Measurements from ENCODE around the gene EPHA3. TPM values are rescaled to one million over a fixed set of nuclear protein-coding genes. Genes with fewer than 3 reads are reported as not detected.

EPHA3 gene
- total RNA-seq, 4 donors from 2014 or later, result 2.3 to 4.6 (median 2.4) TPM; not detected in 1

DNA sequence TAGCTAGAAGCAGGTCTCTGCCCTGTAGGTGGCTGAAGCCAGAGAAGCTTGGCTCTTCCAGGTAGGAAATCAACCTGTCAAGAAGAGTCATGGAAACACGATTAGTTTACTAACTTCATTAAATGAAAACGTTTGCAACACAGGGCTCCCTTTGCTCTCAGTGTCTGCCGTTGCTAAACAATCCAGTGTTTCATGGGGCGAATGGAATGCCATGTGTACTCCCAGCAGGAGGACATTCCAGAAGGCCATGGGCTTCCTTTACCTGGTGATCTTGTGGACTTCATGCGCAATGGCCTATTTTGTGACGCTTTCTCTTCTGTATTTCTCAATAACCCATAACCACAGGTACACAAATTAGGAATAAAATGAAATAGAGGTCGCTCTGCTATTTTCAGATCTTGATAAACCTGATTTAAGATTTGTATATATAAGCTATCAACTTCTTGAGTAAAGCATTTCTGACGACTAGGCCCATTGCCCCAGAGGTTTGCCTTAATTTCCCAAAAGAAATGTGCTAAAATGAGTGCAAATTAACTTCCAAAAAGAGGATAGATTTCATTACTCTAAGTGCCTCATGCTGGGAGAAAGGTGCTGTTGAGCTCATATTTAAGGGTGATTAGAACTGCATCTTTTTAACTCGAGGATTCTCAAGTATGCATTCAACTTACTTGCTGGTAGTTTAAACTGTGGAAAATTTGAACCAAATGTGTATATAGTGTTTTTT is 171.0 kb downstream of the EPHA3 start:
- Histone ChIP-seq H3K27me3 (no peaks in the 10 kb centered on the region), H3K9me3 (no peaks in the 10 kb centered on the region), H3K4me3 (no peak overlapping the region), H3K4me1 (no peaks in the 10 kb centered on the region), H3K27ac (no peak overlapping the region), H3K36me3 (no peaks in the 10 kb centered on the region)
- WGBS, 2 donors (ENCODE audit: low coverage in 1 of 2), result 62 to 68% methylated on average over 5 to 9 of the region's 9 CpGs
- TF ChIP-seq POLR2A (IDR thresholded peaks at IDR 0.05) (no peak), POLR2AphosphoS5 (IDR thresholded peaks at IDR 0.05) (no peak), EP300 (IDR thresholded peaks at IDR 0.05; ENCODE audit: low read depth) (no peak), CTCF (IDR thresholded peaks at IDR 0.05) (no peak)
- intact Hi-C loops (cut with DNase I; ENCODE audit: low total_unique reads), result no loop called here
- DNase-seq, result no peak
- in situ Hi-C loops (cut with MboI; ENCODE audit: low pct_ligation_motif_present in 1 of 4, low pct_unique_long_range_greater_than_20kb in 1 of 4, low sequenced_read_pairs in 3 of 4), result no loop called here

DNA sequence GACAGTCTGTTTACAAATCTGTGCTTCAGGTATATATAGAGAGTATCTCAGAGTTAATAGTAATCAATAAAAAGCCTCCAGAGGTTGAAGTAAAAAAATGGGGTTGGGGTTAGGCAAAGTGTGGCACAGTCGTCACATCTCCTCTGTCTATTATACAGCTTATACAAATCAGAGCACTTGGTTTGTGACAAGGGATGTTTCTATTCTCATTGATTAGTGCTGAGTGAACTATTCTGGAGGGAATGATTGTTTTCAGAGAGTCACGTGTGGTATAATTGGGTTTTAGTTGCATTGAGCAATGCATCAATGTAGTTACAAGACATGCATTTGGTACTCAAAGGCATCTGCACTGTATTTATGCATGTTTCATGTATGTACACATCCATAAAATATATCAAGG is 172.9 kb downstream of the EPHA3 start:
- 70 to 85% methylated on average over 2 of the region's 2 CpGs for WGBS, 2 donors (ENCODE audit: low coverage in 1 of 2)
- intact Hi-C loops (cut with DNase I; ENCODE audit: low total_unique reads) (no loop called here), in situ Hi-C loops (cut with MboI; ENCODE audit: low pct_ligation_motif_present in 1 of 4, low pct_unique_long_range_greater_than_20kb in 1 of 4, low sequenced_read_pairs in 3 of 4) (no loop called here)
- H3K9me3 ChIP-seq, result no peaks in the 10 kb centered on the region
- no peak for TF ChIP-seq CTCF (IDR thresholded peaks at IDR 0.05)
- H3K27me3 ChIP-seq, result no peaks in the 10 kb centered on the region
- H3K27ac ChIP-seq, result no peak overlapping the region
- H3K4me1 ChIP-seq, result no peaks in the 10 kb centered on the region
- H3K36me3 ChIP-seq, result no peaks in the 10 kb centered on the region
- DNase-seq, result no peak
- H3K4me3 ChIP-seq, result no peak overlapping the region

GRCh38 chr3:89280822-89281365 is 173.5 kb downstream of the EPHA3 start:
- TF ChIP-seq POLR2AphosphoS5 (IDR thresholded peaks at IDR 0.05) (no peak), POLR2A (IDR thresholded peaks at IDR 0.05) (no peak), EP300 (IDR thresholded peaks at IDR 0.05; ENCODE audit: low read depth) (no peak), CTCF (IDR thresholded peaks at IDR 0.05) (no peak)
- WGBS, 2 donors (ENCODE audit: low coverage in 1 of 2), result 91 to 100% methylated on average over 2 to 11 of the region's 11 CpGs
- intact Hi-C loops (cut with DNase I; ENCODE audit: low total_unique reads) (no loop called here), in situ Hi-C loops (cut with MboI; ENCODE audit: low pct_ligation_motif_present in 1 of 4, low pct_unique_long_range_greater_than_20kb in 1 of 4, low sequenced_read_pairs in 3 of 4) (no loop called here)
- Histone ChIP-seq H3K4me1 (no peaks in the 10 kb centered on the region), H3K36me3 (no peaks in the 10 kb centered on the region), H3K4me3 (no peak overlapping the region), H3K27ac (no peak overlapping the region), H3K27me3 (no peaks in the 10 kb centered on the region), H3K9me3 (no peaks in the 10 kb centered on the region)
- no peak for DNase-seq

GRCh38 chr3:89287902-89288508 is 180.6 kb downstream of the EPHA3 start:
- no peaks in the 10 kb centered on the region for H3K4me1 ChIP-seq
- in situ Hi-C loops (cut with MboI; ENCODE audit: low pct_ligation_motif_present in 1 of 4, low pct_unique_long_range_greater_than_20kb in 1 of 4, low sequenced_read_pairs in 3 of 4), result no loop called here
- no peak overlapping the region for H3K4me3 ChIP-seq
- H3K9me3 ChIP-seq, result no peaks in the 10 kb centered on the region
- no peaks in the 10 kb centered on the region for H3K27me3 ChIP-seq
- TF ChIP-seq POLR2A (IDR thresholded peaks at IDR 0.05) (no peak), POLR2AphosphoS5 (IDR thresholded peaks at IDR 0.05) (no peak)
- intact Hi-C loops (cut with DNase I; ENCODE audit: low total_unique reads), result no loop called here
- DNase-seq, result no peak
- WGBS, 2 donors (ENCODE audit: low coverage in 1 of 2), result 52 to 58% methylated on average over 1 of the region's 1 CpG
- H3K27ac ChIP-seq, result no peak overlapping the region
- H3K36me3 ChIP-seq, result no peaks in the 10 kb centered on the region
